HG03565 (cell line): ENCODE measurements around the gene COL4A4.

Experiments used
- ATAC-seq: cut with Tn5 transposase; IDR thresholded peaks from one replicate; pipeline ENCODE4 v1.9.1; 2021; ENCODE audit warnings: mild to moderate bottlenecking, moderate library complexity; ENCODE audit not compliant: unreplicated experiment

The COL4A4 gene

DNA sequence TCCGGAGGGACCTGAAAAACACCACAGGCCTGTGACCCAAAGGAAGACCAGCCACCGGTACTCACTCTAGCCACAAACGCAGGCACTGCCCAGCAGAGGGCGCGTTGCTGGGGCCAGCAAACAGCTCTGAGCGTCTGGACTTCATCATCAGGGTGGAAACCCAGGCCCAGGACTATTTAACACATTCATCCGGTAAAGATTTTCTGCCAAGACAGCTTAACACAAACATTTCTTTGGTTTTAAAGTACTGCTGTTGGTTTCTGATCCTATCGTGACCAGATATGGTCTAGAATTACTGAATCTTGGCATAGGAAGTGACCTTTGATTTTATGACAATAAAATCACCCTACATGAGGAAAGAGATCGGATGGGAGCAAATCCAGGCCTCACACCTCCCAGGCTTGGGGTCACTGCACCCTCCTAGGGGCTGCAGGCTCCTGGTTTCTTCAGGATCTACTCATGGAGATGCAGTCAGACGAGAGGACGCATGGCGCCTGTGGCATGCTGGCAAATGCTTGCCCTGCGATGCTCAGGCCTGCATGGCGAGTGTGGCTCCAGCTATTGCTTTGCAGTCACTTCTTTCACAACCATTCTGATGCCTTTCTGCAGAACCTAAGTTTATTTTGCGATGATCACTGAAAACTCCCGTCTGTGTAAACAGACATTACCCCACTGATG lies 130.4 kb downstream of the COL4A4 start:
- ATAC-seq: peak; percentile 82

GRCh38 chr2:227031379-227031778 lies 132.6 kb downstream of the COL4A4 start:
- ATAC-seq: no peak

DNA sequence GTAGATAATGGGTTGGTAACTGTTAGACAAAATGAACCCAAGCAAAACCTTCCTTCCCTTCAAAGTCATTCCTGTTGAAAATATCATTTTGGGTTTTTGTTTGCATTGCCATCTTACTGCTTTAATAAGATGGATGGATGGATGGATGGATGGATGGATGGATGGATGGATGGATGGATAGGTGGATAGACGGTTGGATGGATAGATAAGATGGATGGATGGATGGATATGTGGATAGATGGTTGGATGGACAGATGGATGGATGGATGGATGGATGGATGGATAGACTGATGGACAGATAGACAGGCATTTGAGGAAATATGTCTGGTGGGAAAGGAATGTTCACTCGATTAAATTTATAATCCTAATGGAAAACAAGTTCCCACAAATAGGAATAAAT lies 133.2 kb downstream of the COL4A4 start:
- ATAC-seq: no peak

DNA sequence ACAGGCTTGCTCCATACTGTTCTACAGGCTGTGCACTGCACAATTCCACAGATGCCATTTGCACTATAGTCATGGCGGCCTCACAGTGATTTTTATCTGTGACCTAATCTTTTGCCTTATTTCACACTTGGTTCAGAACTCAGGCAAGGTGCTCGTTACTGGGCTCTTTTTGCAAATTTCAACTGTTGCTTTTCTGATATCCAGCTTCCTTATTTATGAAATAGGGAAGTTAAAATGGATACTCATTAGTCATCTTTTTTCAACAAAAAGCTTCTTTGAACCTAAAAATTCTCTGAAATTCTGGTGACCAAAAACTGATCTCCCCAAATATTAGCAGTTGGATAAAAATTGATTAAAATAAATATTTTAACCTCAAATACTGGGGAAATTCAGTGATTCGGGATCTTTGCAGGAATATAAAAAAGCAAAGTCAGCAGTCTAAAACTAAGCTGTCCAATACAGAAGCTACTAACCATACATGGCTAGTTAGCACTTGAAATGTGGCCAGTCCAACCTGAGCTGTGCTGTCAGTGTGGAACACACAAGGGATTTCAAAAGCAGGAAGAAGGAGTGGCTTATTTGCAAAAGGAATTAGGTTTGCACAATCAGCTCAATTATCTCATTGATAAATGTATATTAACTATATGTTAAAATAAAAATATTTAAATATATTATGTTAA lies 134.4 kb downstream of the COL4A4 start:
- ATAC-seq: no peak

DNA sequence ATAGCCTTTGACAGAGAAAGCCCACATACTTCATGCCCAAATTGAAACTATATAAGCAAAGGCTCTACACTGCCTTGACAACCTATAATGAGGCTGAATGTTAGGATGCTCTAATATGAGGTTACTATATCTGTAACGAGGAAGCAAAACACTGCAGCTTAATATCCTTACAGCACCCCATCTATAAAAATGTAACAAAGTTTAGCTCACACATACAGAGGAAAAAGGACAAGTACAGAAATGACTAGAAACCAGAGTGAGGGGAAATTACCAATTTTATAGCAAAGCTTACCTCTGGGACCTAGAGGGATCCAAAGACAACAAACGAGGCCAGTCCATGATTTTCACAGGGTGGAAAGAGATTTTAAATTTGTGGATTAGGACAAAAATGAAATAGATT lies 138.5 kb downstream of the COL4A4 start:
- peak; percentile 74 for ATAC-seq

GRCh38 chr2:227022608-227023007 lies 141.4 kb downstream of the COL4A4 start:
- no peak for ATAC-seq

DNA sequence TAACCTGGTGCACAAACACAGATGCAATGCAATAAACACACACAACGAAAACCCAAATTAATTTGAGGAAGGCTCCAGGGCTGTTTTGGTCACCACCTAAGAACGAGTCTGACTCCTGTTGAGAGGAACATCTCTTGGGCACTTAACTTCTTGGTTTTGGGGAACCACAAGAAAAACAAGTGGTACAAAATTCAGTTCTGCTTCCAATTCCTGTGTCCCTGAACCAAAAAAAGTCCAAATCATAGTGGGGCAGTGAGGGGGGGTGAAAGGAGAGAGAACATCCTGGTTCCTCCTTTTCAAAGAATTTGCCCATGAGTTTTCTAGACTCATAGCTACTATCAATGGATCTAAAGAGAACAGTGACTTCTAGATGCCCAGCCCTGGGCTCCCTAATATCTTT lies 143.6 kb downstream of the COL4A4 start:
- no peak for ATAC-seq

DNA sequence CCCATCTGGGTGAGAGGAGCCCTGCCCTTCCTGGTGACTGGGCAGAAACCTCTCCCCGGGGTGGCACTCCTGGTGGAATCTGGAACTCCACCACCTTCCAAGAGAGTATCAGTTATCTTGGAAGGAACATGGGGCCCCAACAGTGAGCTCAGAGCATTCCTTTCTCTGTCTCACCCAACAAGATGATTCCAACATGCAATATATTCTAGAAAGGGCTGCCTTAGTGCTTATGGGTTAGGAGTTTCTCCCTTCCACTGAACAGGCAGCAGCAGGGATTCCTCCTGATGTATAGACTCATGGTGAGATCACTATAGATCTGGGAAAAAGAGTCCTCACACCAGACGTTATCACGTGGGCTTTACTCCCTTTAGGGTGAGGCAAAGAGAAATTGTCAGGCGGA lies 147.1 kb downstream of the COL4A4 start:
- no peak for ATAC-seq

GRCh38 chr2:227013881-227014280 lies 150.1 kb downstream of the COL4A4 start:
- ATAC-seq: no peak

- ATAC-seq: no peak
Observed at GRCh38 chr2:227013330-227013729, 150.7 kb downstream of the COL4A4 start.

- no peak for ATAC-seq
Observed at GRCh38 chr2:227010433-227010832, 153.6 kb downstream of the COL4A4 start.

DNA sequence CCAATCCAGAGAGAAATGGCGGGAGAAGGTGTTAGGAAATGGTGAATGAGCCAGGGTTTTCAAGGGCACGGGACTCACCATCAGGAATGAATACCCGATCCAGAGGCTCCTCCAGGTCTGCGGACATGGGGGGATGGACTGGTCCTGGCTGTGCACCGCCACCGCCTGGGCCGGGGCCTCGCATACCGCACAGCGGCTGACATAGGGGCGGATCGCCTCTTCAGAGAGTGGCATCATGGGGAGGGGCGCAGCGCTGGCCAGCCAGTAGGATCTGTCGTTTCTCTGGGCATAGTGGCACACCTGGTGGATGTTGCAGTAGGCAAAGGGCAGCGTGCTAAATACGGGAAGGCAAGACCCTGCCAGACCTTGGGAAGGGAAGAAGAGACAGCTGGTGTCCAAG lies 156.1 kb downstream of the COL4A4 start:
- no peak for ATAC-seq

GRCh38 chr2:227007148-227007547 lies 156.9 kb downstream of the COL4A4 start:
- no peak for ATAC-seq

DNA sequence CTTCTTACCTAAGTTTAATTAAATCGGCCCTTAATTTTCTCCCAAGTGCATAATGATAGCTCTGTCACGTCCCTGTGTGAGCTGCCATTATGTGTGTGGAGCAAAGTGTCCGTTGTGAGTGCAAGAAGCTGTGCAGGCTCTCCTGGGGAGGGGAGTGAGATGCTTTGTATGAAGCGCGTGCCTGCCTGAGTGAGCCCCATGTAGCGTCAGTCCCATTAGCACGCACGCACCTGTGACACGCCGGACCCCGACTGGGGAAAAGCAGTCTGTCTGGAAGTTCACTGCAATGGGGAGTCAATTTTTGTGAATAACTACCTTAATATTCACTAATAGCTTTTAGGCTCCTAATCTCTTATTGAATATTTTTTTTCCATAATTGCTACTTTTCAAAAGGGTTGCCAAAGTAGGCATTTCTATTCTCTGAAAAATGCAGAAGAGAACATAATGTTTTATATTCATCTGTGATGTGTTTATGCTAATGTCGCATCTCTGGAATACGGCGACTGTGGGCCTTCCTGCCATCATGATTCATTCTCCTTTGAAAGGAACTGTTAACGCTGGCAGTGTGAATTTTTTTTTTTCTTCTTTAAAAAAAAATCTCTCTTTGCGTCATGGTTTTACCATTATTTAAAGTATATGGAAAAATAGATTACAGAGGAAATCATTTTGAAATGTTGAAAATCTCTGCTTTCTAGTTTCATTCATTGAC lies 157.7 kb downstream of the COL4A4 start:
- no peak for ATAC-seq

- ATAC-seq: no peak
Observed at GRCh38 chr2:227004482-227004881, 159.5 kb downstream of the COL4A4 start.

- no peak for ATAC-seq
Observed at GRCh38 chr2:227000123-227000522, 163.9 kb downstream of the COL4A4 start.

DNA sequence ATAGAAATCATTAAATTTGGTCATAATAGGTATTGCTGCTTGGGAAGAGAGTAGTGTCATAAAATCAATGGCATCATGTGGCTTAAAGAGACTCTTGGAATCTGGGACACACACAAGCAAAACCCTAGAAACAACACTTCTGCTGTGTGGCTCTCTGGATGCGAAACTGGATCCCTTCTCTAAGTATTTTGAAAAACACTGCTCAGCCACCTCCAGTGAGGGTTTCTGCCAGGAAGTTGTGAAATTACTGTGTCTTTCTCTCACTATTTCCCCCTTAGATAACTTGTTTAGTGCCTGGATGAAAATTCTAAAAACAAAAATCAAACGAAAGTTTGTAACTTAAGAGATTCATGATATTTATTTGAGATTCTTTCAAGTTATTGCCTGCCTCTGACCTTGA lies 164.3 kb downstream of the COL4A4 start:
- ATAC-seq: no peak

DNA sequence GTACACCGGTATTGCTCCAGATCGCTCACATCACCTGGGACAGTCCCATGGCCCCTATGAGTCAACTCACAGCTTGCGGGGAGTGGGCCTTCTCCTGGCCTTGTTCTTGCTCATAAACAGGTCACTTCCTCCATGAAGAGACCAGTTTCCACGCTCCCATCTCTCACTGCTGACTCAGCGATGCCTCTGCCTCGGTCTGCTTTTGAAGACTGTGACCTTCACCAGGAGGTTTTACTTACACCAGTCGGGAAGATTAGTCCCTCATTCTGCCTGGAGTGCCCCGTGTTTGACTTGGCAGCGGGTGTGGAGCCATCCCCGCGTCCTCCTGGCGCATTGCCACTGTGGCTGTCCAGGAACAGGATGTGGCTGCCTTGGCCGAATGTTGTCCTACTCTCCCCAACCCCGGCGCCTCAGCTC lies 168.4 kb downstream of the COL4A4 start:
- ATAC-seq: peak; percentile 56

GRCh38 chr2:226994775-226995174 lies 169.2 kb downstream of the COL4A4 start:
- no peak for ATAC-seq

DNA sequence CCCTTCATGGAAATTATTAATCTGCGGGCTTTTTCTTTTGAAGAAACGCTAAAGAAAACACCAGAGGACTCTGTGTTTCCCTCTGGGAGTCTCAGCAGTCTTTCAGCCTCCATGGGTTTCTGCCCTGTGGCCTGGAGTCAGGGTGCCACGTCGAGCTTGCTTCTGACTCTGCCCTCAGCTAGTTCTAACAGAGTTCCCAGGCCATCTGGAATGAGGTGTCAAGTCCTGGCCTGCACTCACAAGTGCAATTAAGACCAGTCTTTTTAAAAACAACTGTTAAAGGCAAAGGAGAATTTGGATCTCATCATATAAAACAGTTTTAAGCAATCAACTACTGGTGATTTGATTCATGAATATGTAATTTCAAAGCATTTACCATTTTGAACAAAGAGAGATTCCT lies 170.8 kb downstream of the COL4A4 start:
- no peak for ATAC-seq

DNA sequence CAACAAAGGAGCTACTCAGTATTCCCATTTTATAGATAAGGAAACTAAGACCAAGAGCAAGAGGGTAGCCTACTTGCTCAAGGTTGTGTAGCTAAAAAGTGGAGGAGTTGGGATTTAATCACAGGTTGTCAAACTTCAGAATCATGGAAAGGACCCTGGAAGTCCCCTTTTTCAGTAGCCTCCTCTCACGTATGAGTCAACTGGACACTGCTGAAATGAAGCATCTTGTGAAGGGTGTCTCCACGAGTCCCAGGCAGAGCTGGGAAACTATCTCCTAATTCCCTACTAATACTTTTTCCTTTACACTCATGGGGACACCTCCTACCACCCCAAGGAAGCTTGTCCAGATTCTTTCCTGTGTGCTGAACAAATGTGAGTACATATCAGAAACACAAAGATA lies 172.3 kb downstream of the COL4A4 start:
- no peak for ATAC-seq

DNA sequence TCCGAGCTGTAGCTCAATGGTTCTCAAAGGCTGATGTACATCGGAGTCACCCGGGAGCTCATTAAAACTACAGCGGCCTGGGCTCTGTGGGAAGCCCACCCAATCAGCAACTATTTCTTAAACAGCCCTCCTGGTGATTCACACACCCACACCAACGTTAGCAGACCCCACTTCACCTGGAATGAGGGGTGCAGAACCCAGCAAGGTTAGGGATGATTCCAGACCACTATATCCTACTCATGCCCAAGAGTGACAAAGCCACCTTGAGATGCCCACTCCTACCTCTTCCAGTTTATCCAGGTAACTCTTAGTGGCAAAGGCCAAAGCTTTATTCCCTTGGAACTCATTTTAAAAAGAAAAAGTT lies 178.4 kb downstream of the COL4A4 start:
- ATAC-seq: no peak
